Endothelial cell of umbilical vein (primary cell): ENCODE measurements around the gene STARD4. TPM values are rescaled to one million over a fixed set of nuclear protein-coding genes. Genes with fewer than 3 reads are reported as not detected.

Experiments
- polyA plus RNA-seq, 4 experiments: library from polyadenylated mRNA; depleted of rRNA in 3 of 4; stranded (reverse) in 3 of 4; unstranded in 1 of 4; fragments of >200 nt; gene quantifications; 2 replicates each; pipeline versions ENCODE4 v1.2.1 to v1.2.3, GENCODE V29; 2011 to 2012; ENCODE audit warnings: missing spikeins in 1 of 4
- total RNA-seq: library from RNA; stranded (reverse); gene quantifications from 2 replicates; pipeline ENCODE4 v1.2.3, GENCODE V29; 2021

STARD4 gene
- total and polyA plus RNA-seq, 2 donors (not counting 3 experiments of a cell fraction or from before 2014, with no cell fraction given) = 33.6 to 77.1 TPM

Other genes starting within 250 kb of the STARD4 start
- gene NREP, start 244.7 kb upstream of the STARD4 start, total RNA-seq = 96.7 and 107 TPM in 2 replicates
- 89.6 and 112 TPM in 2 replicates for gene NREP, start 244.7 kb upstream of the STARD4 start, polyA plus RNA-seq